Glutamatergic neuron (in vitro differentiated cells): ENCODE data around the gene CCDC91. TPM values are rescaled to one million over a fixed set of nuclear protein-coding genes. Genes with fewer than 3 reads are reported as not detected.

Experiments
- DNase-seq: peaks from one replicate; pipeline ENCODE4 v3.0.0; 2022
- H3K27ac Mint-ChIP-seq: one replicate; pipeline ENCODE4 v1.8.0; 2020; ENCODE audit warnings: mild to moderate bottlenecking, mixed read lengths, inconsistent platforms; ENCODE audit not compliant: unreplicated experiment
- H3K27me3 Mint-ChIP-seq: one replicate; pipeline ENCODE4 v1.8.0; 2020; ENCODE audit warnings: mild to moderate bottlenecking, moderate library complexity, mixed read lengths, inconsistent platforms; ENCODE audit not compliant: unreplicated experiment
- H3K36me3 Mint-ChIP-seq: one replicate; pipeline ENCODE4 v1.8.0; 2020; ENCODE audit warnings: mild to moderate bottlenecking, mixed read lengths, inconsistent platforms; ENCODE audit not compliant: unreplicated experiment
- H3K4me1 Mint-ChIP-seq: one replicate; pipeline ENCODE4 v1.8.0; 2020; ENCODE audit warnings: mild to moderate bottlenecking, low read depth, mixed read lengths, inconsistent platforms; ENCODE audit not compliant: unreplicated experiment
- H3K4me3 Mint-ChIP-seq: one replicate; pipeline ENCODE4 v1.8.0; 2020; ENCODE audit warnings: mild to moderate bottlenecking, mixed read lengths, inconsistent platforms; ENCODE audit not compliant: unreplicated experiment
- H3K9me3 Mint-ChIP-seq: one replicate; pipeline ENCODE4 v1.8.0; 2020; ENCODE audit warnings: mild to moderate bottlenecking, moderate library complexity, mixed read lengths, inconsistent platforms; ENCODE audit not compliant: unreplicated experiment
- CTCF ChIP-seq: fragments of 200-600 bp; sonication (generic); IDR thresholded peaks from one replicate; pipeline ENCODE4 v1.5.0; 2021; ENCODE audit not compliant: partially characterized antibody, unreplicated experiment
- total RNA-seq: library from RNA; stranded (reverse); fragmentation: NEBNext Ultra II Directional; extraction: Animal tissue kit (Norgen Biotek cat#: 25700); gene quantifications from one replicate; pipeline ENCODE4 v1.2.1, GENCODE V29; 2021; ENCODE audit not compliant: unreplicated experiment

Gene CCDC91
- total RNA-seq, 1 donor from 2014 or later, result 37.3 TPM

GRCh38 chr12:28442101-28442500 lies 251.8 kb downstream of the CCDC91 start:
- no peaks in the 10 kb centered on the region for H3K27me3 Mint-ChIP-seq
- H3K36me3 Mint-ChIP-seq, result no peaks in the 10 kb centered on the region
- DNase-seq, result no peak
- H3K4me3 Mint-ChIP-seq, result no peak overlapping the region
- H3K9me3 Mint-ChIP-seq, result no peaks in the 10 kb centered on the region
- peaks cover 2% of the 10 kb centered on the region for H3K4me1 Mint-ChIP-seq
- TF ChIP-seq CTCF, result no peak
- H3K27ac Mint-ChIP-seq, result no peak overlapping the region

DNA sequence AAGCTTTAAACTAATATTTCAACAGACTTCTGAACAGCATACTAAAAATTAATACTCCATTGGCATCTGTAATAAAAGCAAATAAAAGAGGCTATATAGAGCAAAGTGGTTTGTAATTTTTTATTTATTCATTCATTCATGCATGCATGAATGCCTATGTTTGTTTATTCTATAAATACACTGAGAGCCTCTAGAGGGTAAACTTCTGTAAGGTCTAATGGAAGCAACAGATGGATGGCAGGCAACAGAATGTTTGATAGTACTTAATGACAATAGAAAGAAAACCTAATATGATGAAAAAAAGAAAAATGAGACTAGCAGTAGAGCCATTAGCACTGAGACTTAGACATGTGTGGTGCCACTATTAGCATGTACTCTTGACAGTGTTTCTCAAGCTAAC lies 253.1 kb downstream of the CCDC91 start:
- no peak for DNase-seq
- no peaks in the 10 kb centered on the region for H3K36me3 Mint-ChIP-seq
- no peak overlapping the region for H3K27ac Mint-ChIP-seq
- TF ChIP-seq CTCF, result no peak
- peaks cover 2% of the 10 kb centered on the region for H3K4me1 Mint-ChIP-seq
- H3K4me3 Mint-ChIP-seq, result no peak overlapping the region
- no peaks in the 10 kb centered on the region for H3K27me3 Mint-ChIP-seq
- no peaks in the 10 kb centered on the region for H3K9me3 Mint-ChIP-seq

DNA sequence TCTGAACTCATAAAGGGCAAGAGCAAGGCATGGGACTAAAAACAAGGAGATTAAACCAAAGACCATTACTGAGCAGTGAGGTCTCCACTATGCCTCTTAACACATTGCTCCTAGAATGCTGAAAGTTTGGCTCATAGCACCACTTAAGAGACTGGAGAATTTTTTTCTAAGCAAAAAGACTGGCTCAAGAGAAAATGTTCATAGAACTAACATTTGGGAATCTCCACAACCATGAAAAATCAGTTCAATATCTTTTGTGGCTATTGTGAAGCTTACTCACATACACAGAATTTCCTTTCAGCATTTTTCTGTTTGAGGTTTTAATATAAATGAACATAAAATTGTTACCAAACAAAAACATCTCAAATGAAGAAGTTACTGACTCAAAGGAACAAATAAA lies 255.8 kb downstream of the CCDC91 start:
- Mint-ChIP-seq H3K9me3 (no peaks in the 10 kb centered on the region), H3K27ac (no peak overlapping the region), H3K4me1 (peaks cover 2% of the 10 kb centered on the region), H3K4me3 (no peak overlapping the region), H3K27me3 (no peaks in the 10 kb centered on the region), H3K36me3 (no peaks in the 10 kb centered on the region)
- TF ChIP-seq CTCF, result no peak
- DNase-seq, result no peak

GRCh38 chr12:28453686-28454085 lies 263.4 kb downstream of the CCDC91 start:
- Mint-ChIP-seq H3K9me3 (no peaks in the 10 kb centered on the region), H3K27me3 (no peaks in the 10 kb centered on the region), H3K4me3 (no peak overlapping the region), H3K27ac (no peak overlapping the region), H3K4me1 (no peaks in the 10 kb centered on the region), H3K36me3 (no peaks in the 10 kb centered on the region)
- DNase-seq, result no peak
- no peak for TF ChIP-seq CTCF

GRCh38 chr12:28456934-28457710 lies 266.9 kb downstream of the CCDC91 start:
- Mint-ChIP-seq H3K27ac (no peak overlapping the region), H3K4me1 (peaks cover 2% of the 10 kb centered on the region), H3K9me3 (no peaks in the 10 kb centered on the region), H3K4me3 (no peak overlapping the region), H3K27me3 (no peaks in the 10 kb centered on the region), H3K36me3 (no peaks in the 10 kb centered on the region)
- no peak for DNase-seq
- TF ChIP-seq CTCF, result no peak
